ENCODE data around the gene MITD1. TPM values are rescaled to one million over a fixed set of nuclear protein-coding genes. Genes with fewer than 3 reads are reported as not detected.

MITD1 gene
- total RNA-seq, 1 experiment from 2014 or later, result 19.1 TPM

DNA sequence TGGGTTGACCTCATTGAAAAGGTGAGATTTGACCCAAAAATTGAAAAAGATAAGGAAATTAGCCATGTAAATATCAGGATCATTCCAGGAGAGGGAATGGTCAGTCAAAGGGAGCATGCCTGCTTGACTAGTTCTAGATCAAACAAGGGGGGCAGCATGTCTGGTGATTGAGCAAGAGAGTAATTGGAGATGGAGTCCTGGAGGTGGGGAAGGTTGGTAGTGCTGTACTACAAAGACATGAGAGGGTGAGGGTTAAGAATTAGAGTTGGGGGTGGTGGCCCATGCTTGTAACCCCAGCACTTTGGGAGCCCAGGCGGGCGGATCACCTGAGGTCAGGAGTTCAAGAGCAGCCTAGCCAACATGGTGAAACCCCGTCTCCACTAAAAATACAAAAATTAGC is 2.2 kb upstream of the MITD1 start:
- no TSS peak for BruUV-seq (replicated peaks)
- CTCF ChIA-PET, result no interaction called here

DNA sequence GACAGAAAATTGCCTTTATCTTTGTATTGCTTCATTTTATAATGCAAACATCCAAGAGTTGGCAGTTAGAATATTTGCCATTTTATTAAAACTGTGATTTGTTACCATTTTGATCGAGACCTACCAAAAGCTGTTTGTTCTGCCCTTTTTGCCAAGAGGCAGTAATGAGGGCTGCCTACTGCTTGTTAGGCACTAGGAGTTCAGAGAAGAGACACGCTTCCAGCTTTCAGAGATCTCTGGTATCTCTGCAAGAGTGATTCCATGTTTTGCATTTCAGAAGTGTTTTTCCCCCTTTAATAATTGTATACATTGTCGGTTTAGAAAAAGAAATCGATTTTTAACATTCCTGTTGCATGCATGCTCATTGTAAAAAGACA is 754 bp upstream of the MITD1 start:
- no peaks in the 10 kb centered on the region for H3K27me3 Mint-ChIP-seq (ENCODE audit: insufficient read depth, unreplicated experiment)
- POLR2A ChIA-PET, result interaction anchor here (0.5 to 4.1 kb wide), 17 partner anchors 8 to 572 kb away, joined by 3 to 154 read pairs (median 4); partner anchors contain the start of genes C2orf15, EIF5B, LIPT1 and TSGA10
- H3K27ac Mint-ChIP-seq (ENCODE audit: low read depth, unreplicated experiment), result peak overlapping the region; percentile 86

More for the DNA sequence above, 2.2 kb upstream of the MITD1 start:
- no peak overlapping the region for H3K27ac Mint-ChIP-seq (ENCODE audit: low read depth, unreplicated experiment)
- intact Hi-C loops (cut with micrococcal nuclease), result no loop called here
- DNase-seq (ENCODE audit: unreplicated experiment), result peak; percentile 8
- H3K4me3 Mint-ChIP-seq (ENCODE audit: unreplicated experiment), result no peak overlapping the region
- no peaks in the 10 kb centered on the region for H3K27me3 Mint-ChIP-seq (ENCODE audit: insufficient read depth, unreplicated experiment)
- H3K4me1 Mint-ChIP-seq (ENCODE audit: insufficient read depth, unreplicated experiment), result peaks cover 24% of the 10 kb centered on the region
- no peaks in the 10 kb centered on the region for H3K9me3 Mint-ChIP-seq (ENCODE audit: unreplicated experiment)
- POLR2A ChIA-PET, result interaction anchor here (4.1 kb wide), 1 partner anchor 154 kb away, joined by 154 read pairs; the partner anchor contains the start of genes EIF5B and TXNDC9
- TF ChIP-seq, protein P1, sequence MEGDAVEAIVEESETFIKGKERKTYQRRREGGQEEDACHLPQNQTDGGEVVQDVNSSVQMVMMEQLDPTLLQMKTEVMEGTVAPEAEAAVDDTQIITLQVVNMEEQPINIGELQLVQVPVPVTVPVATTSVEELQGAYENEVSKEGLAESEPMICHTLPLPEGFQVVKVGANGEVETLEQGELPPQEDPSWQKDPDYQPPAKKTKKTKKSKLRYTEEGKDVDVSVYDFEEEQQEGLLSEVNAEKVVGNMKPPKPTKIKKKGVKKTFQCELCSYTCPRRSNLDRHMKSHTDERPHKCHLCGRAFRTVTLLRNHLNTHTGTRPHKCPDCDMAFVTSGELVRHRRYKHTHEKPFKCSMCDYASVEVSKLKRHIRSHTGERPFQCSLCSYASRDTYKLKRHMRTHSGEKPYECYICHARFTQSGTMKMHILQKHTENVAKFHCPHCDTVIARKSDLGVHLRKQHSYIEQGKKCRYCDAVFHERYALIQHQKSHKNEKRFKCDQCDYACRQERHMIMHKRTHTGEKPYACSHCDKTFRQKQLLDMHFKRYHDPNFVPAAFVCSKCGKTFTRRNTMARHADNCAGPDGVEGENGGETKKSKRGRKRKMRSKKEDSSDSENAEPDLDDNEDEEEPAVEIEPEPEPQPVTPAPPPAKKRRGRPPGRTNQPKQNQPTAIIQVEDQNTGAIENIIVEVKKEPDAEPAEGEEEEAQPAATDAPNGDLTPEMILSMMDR (IDR thresholded peaks at IDR 0.05; ENCODE audit: unreplicated experiment), result no peak
- H3K36me3 Mint-ChIP-seq (ENCODE audit: insufficient read depth, unreplicated experiment), result peaks cover 28% of the 10 kb centered on the region

DNA sequence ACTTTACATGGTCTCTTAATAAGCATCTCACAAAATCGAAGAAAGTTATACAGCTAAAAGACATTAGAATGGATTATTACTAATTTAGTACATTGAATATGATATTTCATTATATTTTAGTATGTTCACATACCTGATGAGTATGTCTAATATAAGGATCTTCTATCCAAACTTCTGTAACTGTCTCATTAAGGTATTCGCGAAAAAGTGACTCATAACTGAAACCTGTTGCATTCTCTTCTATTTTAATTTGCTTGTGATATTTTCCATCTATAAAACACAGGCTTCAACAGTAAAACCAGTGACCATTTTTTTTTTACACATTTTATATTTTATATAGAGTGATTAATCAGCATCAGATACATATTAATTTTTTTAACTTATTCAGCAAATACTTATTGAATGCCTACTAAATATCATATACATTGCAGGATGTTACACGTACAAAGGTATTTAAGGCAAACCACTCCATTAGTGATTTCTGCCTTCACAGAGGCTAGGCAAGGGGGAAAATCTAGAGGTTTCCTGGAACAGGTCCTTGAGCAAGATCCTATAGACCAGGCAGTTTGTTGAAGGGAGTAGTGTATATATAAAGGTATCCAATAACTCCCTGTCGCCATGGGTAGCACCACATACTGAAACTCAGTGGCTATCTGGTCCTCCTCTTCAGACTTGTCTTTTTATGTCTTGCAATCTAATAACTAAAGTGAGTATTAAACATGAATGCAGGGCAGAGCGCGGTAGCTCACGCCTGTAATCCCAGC is 9.3 kb downstream of the MITD1 start:
- no TSS peak for BruUV-seq (replicated peaks)
- Mint-ChIP-seq H3K4me3 (ENCODE audit: unreplicated experiment) (no peak overlapping the region), H3K36me3 (ENCODE audit: insufficient read depth, unreplicated experiment) (peaks cover 75% of the 10 kb centered on the region), H3K9me3 (ENCODE audit: unreplicated experiment) (no peaks in the 10 kb centered on the region), H3K27ac (ENCODE audit: low read depth, unreplicated experiment) (no peak overlapping the region), H3K4me1 (ENCODE audit: insufficient read depth, unreplicated experiment) (no peaks in the 10 kb centered on the region), H3K27me3 (ENCODE audit: insufficient read depth, unreplicated experiment) (no peaks in the 10 kb centered on the region)
- DNase-seq (ENCODE audit: unreplicated experiment), result no peak
- ChIA-PET POLR2A (interaction anchor here (0.6 to 1.5 kb wide), 5 partner anchors 9 to 69 kb away, joined by 3 read pairs; no protein-coding TSS in a partner anchor), CTCF (interaction anchor here (0.8 to 1.3 kb wide), 2 partner anchors 9 to 85 kb away, joined by 3 to 4 read pairs; no protein-coding TSS in a partner anchor)
- TF ChIP-seq, protein P1 (IDR thresholded peaks at IDR 0.05; ENCODE audit: unreplicated experiment), result no peak
- intact Hi-C loops (cut with micrococcal nuclease), result no loop called here

More for the DNA sequence above, 754 bp upstream of the MITD1 start:
- peaks cover 19% of the 10 kb centered on the region for H3K36me3 Mint-ChIP-seq (ENCODE audit: insufficient read depth, unreplicated experiment)
- BruUV-seq (replicated peaks), result no TSS peak
- TF ChIP-seq, protein P1 (IDR thresholded peaks at IDR 0.05; ENCODE audit: unreplicated experiment), result no peak
- H3K9me3 Mint-ChIP-seq (ENCODE audit: unreplicated experiment), result no peaks in the 10 kb centered on the region
- peak overlapping the region; percentile 87 for H3K4me3 Mint-ChIP-seq (ENCODE audit: unreplicated experiment)
- H3K4me1 Mint-ChIP-seq (ENCODE audit: insufficient read depth, unreplicated experiment), result peaks cover 30% of the 10 kb centered on the region
- CTCF ChIA-PET, result interaction anchor here (0.6 kb wide), 2 partner anchors 21 to 97 kb away, joined by 3 read pairs; no protein-coding TSS in a partner anchor
- DNase-seq (ENCODE audit: unreplicated experiment), result no peak
- intact Hi-C loops (cut with micrococcal nuclease), result loop anchor here (1.0 to 2.0 kb wide), 3 partner anchors 27 to 309 kb away; partner anchors contain the start of genes LIPT1, REV1, TSGA10 and TXNDC9

DNA sequence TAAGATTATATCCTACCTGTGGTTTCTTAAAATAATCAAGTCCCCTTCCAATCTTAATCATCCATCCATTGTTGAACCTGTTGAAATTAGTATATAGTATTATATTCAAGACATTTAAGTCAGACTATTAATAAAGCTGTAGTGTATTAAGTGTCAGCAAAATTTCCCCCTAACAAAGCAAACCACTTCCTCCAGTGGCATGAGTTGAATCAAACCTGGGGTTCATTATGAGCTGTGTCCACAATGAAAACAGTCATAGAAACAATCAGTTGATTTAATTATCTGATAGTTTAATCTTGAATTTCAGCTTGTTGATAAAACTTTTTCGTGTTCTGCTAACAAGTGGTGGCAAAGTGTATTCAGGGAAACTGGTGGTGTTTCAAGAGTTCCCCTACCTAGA is 11.3 kb downstream of the MITD1 start:
- TF ChIP-seq, protein P1 (IDR thresholded peaks at IDR 0.05; ENCODE audit: unreplicated experiment), result no peak
- intact Hi-C loops (cut with micrococcal nuclease), result no loop called here
- POLR2A ChIA-PET, result interaction anchor here (0.7 to 4.5 kb wide), 3 partner anchors 11 to 61 kb away, joined by 3 to 31 read pairs (median 6); partner anchors contain the start of genes LIPT1, MITD1, MRPL30 and TSGA10
- CTCF ChIA-PET, result interaction anchor here (1.9 kb wide), 1 partner anchor 28 kb away, joined by 5 read pairs; the partner anchor contains the start of gene C2orf15
- no peaks in the 10 kb centered on the region for H3K27me3 Mint-ChIP-seq (ENCODE audit: insufficient read depth, unreplicated experiment)
- BruUV-seq (replicated peaks), result no TSS peak
- no peak for DNase-seq (ENCODE audit: unreplicated experiment)
- H3K4me3 Mint-ChIP-seq (ENCODE audit: unreplicated experiment), result no peak overlapping the region
- H3K36me3 Mint-ChIP-seq (ENCODE audit: insufficient read depth, unreplicated experiment), result peaks cover 78% of the 10 kb centered on the region
- H3K9me3 Mint-ChIP-seq (ENCODE audit: unreplicated experiment), result no peaks in the 10 kb centered on the region
- H3K4me1 Mint-ChIP-seq (ENCODE audit: insufficient read depth, unreplicated experiment), result no peaks in the 10 kb centered on the region
- H3K27ac Mint-ChIP-seq (ENCODE audit: low read depth, unreplicated experiment), result no peak overlapping the region

Data from MCF 10A (cell line).